ENCODE measurements around the gene NDUFS7.

NDUFS7 gene

DNA sequence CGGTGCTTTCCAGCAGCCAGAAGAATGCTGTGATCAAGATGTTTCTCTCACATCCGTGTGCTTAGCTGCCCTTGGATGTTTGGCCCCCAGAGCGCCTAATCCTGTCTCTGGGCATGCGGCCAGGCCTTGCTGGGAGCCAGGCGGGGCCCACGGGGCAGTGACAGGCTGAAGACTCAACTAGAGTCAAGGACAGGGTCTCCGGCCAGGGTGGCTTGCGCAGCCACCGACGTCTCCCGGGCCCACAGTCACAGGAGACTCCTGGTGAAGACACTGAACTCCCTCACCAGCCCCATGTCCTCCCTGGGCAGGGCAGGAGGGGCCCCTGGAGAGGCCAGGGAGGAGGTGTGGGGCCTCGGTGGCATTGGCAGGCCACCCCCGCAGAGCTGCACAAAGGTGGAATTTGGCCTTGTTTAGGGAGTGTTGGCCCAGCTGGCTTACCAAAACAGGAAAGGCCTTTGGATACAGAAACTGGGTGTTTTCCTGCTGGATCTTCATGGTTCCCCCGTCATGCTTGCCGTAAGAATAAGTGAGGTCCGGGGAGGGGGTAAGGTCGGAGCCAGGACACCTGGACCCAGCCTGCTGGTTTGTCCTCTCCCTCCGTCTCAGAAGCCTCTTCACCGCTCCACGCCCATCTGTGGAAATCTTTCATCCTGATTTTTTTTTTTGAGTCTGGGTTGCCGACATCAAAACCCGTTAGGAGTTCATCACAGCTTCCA, 10.0 kb upstream of the NDUFS7 start:
- TF ChIP-seq, protein P1, sequence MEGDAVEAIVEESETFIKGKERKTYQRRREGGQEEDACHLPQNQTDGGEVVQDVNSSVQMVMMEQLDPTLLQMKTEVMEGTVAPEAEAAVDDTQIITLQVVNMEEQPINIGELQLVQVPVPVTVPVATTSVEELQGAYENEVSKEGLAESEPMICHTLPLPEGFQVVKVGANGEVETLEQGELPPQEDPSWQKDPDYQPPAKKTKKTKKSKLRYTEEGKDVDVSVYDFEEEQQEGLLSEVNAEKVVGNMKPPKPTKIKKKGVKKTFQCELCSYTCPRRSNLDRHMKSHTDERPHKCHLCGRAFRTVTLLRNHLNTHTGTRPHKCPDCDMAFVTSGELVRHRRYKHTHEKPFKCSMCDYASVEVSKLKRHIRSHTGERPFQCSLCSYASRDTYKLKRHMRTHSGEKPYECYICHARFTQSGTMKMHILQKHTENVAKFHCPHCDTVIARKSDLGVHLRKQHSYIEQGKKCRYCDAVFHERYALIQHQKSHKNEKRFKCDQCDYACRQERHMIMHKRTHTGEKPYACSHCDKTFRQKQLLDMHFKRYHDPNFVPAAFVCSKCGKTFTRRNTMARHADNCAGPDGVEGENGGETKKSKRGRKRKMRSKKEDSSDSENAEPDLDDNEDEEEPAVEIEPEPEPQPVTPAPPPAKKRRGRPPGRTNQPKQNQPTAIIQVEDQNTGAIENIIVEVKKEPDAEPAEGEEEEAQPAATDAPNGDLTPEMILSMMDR (IDR thresholded peaks at IDR 0.05; ENCODE audit: low read depth, low read length): no peak
- H3K4me3 ChIP-seq (ENCODE audit: low read depth, low read length): no peak overlapping the region

DNA sequence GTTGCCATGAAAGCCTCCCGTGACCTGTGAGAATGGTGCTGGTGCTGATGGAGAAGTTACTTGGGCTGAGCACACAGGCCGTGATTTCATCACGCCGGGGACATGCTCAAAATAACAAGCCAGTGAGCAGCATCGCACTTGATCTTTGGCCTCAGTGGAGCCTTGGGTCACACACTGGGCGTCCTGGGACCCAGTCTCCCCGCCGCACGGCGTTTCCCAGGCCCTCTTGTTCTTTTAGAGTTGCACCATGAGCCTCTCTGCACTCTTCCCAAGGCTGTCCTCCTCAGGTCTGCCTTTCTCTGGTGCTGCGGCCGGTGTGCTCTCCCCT, 9.5 kb upstream of the NDUFS7 start:
- TF ChIP-seq, protein P1 (IDR thresholded peaks at IDR 0.05; ENCODE audit: low read depth, low read length): no peak
- H3K4me3 ChIP-seq (ENCODE audit: low read depth, low read length): no peak overlapping the region

DNA sequence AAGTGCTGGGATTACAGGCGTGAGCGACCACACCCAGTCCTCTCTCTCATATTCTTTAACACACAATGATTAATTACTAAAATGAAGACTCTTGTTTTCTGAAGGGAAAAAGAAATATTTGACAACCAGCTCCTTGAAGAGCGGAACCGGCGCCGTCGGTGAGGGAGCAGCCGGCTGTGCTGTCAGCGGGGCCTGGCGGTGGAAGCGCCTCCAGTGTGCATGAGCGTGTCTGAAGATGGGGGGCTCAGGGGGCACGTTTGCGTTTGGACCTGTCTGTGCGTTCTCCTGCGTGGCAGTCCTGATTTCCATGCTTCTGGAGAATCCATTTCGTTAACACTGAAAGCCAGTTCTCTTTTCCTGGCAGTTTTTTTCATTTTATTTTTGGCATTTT, 7.3 kb upstream of the NDUFS7 start:
- no peak overlapping the region for H3K4me3 ChIP-seq (ENCODE audit: low read depth, low read length)
- TF ChIP-seq, protein P1 (IDR thresholded peaks at IDR 0.05; ENCODE audit: low read depth, low read length): no peak

DNA sequence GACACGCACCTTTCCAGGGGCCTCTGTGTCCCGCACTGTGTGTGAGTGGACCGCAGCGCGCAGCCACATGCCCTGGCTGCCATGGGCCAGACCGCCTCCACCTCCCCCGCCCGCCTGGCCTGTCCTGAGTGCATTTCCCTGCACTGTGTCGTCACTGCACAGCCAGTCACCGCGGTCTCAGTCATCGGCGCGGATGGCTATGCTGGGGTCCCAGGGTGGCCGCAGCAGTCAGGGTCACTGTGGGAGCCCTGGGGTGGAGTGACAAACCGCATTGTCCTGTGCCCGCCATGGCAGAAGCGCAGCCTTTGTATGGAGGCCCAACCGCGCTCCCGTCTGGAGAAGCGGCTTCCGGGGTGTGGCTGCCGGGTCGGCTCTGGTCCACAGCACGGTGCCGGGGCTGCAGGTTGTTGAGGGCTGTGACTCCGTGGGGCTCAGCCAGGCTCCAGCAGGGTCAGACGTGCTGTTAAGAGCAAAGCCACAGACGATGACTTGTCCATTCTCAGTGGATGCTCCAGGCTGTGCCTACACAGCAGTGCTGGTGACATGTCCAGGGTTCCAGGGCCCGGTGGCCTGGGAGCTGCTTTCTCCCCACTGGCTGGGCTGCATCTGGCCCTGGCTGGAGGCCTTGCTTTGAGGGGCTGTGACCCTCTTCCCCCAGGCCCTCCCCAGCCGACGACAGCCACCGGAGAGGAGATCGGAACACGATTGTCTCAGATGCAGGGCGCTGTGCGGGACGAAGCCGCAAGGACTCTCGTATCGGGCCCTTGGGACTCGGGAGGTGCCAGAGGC, 6.3 kb upstream of the NDUFS7 start:
- H3K4me3 ChIP-seq (ENCODE audit: low read depth, low read length): no peak overlapping the region

DNA sequence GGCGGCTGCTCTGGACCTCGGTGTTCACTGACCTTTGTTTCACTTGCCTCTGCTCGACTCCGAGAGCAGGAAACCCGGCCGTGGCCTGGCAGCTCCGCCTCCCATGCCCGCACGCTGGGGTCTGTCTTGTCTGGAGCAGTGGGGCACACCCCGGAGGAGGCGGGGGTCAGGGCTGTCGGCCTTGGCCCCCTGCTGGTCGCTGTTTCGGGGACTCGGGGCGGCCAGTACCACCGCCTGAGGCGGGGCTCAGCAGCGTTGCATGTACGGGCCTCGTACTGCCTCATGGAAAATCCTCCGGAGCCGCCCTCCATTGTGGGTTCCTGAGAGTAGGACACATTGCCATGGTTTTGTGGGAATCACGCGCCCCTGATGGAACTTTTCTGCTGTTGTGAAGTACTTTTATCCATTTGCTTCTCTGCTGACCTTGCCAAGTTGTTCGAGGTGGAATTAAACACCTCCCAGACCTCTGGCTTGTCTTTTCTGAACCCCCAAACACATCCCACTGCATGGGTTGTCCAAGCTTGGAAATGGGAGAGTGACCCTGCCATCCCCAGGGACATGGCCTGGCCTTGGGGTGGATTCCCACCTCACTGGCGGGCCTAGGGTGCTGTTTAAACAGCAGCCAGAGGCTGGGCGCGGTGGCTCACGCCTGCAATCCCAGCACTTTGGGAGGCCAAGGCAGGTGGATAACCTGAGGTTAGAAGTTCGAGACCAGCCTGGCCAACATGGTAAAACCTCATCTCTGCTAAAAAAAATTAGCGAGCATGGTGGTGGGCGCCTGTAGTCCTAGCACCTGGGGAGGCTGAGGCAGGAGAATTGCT, 5.5 kb upstream of the NDUFS7 start:
- TF ChIP-seq, protein P1 (IDR thresholded peaks at IDR 0.05; ENCODE audit: low read depth, low read length): no peak
- no peak overlapping the region for H3K4me3 ChIP-seq (ENCODE audit: low read depth, low read length)

More for the DNA sequence above, 6.3 kb upstream of the NDUFS7 start:
- TF ChIP-seq, protein P1 (IDR thresholded peaks at IDR 0.05; ENCODE audit: low read depth, low read length): no peak

DNA sequence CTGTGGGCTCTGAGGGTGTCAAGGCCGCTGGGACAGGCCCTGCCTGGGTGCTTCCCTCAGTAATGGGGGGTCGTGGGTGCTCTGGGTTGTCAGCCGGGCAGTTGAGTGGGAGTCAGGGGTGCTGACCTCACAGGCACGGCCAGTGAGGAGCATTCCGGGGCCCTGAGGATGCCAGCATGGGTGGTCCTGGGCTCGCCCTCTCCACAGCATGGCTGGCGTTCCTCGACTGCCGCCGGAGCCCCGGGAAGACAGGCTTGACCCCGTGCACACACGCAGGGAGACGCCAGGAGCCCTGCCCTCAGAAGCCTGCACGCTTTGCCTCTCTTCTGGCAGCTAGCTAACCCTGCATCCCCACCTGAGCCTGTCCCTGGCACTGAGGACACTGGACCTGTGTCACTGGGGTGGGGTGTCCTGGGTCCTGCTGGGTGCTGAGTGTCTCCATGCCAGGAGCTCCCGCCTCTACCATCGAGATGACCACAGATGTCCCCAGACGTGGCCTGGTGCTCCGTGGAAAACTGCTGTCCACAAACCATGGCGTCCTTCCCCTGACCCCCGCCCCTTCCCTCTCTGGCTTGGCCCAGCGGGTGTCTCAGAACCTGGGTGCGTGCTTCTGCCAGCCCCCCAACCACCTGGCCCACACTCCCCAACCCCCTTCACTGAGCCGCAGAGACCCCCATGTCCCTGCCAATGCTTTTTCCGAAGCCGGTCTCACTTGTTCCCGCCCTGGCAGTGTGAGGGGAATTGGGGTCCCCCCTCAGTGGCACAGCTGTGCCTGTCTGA, 4.4 kb upstream of the NDUFS7 start:
- TF ChIP-seq, protein P1 (IDR thresholded peaks at IDR 0.05; ENCODE audit: low read depth, low read length): no peak
- H3K4me3 ChIP-seq (ENCODE audit: low read depth, low read length): no peak overlapping the region
